Uterus (tissue), 2 donors: ENCODE measurements around the gene L2HGDH.

Experiments used
- POLR2A ChIP-seq, 2 donors: fragments of 450-650 bp; IDR thresholded peaks; one replicate each; pipeline ENCODE4 v1.6.1; 2016; ENCODE audit warnings: antibody characterized with exemption in 2 of 2, mild to moderate bottlenecking in 1 of 2, moderate library complexity in 1 of 2
- TF ChIP-seq, protein P1 (sequence below), 4 experiments: fragments of 200-600 bp in 2 of 4; fragments of 450-650 bp in 2 of 4; sonication (generic) in 2 of 4; IDR thresholded peaks; one replicate each; pipeline ENCODE4 v1.5.1; 2016 to 2019; ENCODE audit warnings: antibody characterized with exemption in 4 of 4, mild to moderate bottlenecking in 2 of 4, moderate library complexity in 1 of 4

DNA sequence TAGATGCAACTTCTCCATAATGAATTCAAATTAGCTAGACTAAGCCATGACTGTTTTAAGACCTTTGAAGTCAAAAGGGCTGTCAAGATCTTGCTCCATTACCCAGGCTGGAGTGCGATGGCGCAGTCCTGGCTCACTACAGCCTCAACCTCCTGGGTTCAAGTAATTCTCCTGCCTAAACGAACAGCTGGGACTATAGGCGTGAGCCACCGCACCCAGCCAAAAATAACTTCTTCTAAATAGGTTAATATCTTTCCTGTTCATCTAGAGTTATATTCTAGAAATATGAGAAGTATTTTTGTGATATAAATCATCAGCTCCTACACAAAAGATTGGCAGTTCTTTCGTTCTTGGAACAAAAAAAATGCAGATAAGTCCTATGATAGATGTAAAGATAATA lies 41.1 kb downstream of the L2HGDH start:
- TF ChIP-seq, protein P1, sequence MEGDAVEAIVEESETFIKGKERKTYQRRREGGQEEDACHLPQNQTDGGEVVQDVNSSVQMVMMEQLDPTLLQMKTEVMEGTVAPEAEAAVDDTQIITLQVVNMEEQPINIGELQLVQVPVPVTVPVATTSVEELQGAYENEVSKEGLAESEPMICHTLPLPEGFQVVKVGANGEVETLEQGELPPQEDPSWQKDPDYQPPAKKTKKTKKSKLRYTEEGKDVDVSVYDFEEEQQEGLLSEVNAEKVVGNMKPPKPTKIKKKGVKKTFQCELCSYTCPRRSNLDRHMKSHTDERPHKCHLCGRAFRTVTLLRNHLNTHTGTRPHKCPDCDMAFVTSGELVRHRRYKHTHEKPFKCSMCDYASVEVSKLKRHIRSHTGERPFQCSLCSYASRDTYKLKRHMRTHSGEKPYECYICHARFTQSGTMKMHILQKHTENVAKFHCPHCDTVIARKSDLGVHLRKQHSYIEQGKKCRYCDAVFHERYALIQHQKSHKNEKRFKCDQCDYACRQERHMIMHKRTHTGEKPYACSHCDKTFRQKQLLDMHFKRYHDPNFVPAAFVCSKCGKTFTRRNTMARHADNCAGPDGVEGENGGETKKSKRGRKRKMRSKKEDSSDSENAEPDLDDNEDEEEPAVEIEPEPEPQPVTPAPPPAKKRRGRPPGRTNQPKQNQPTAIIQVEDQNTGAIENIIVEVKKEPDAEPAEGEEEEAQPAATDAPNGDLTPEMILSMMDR (IDR thresholded peaks at IDR 0.05), result no peak
- TF ChIP-seq POLR2A (IDR thresholded peaks at IDR 0.05), result no peak
